LNCaP clone FGC (cell line): ENCODE data around the gene CCPG1.

ENCODE experiments used
- DNase-seq: peaks from one replicate; pipeline ENCODE4 v3.0.0-alpha.2; 2011; ENCODE audit warnings: low read depth
- H3K4me3 ChIP-seq: 2 replicates; pipeline ENCODE4 v1.5.1; 2011; ENCODE audit warnings: mild to moderate bottlenecking, low read depth, low read length, control low read depth
- CTCF ChIP-seq: IDR thresholded peaks from 2 replicates; pipeline ENCODE4 v1.5.1; 2012; ENCODE audit warnings: mild to moderate bottlenecking; ENCODE audit not compliant: control insufficient read depth, insufficient read depth; ENCODE audit errors: extremely low read depth

Gene CCPG1

GRCh38 chr15:55353025-55353424 is 55.1 kb downstream of the CCPG1 start:
- DNase-seq = no peak
- no peak overlapping the region for H3K4me3 ChIP-seq
- no peak for TF ChIP-seq CTCF

GRCh38 chr15:55349282-55349681 is 58.9 kb downstream of the CCPG1 start:
- no peak overlapping the region for H3K4me3 ChIP-seq
- DNase-seq = no peak
- TF ChIP-seq CTCF = no peak

- DNase-seq = no peak
- H3K4me3 ChIP-seq = no peak overlapping the region
- no peak for TF ChIP-seq CTCF
Observed at GRCh38 chr15:55348281-55348778, 59.8 kb downstream of the CCPG1 start.

- H3K4me3 ChIP-seq = no peak overlapping the region
- no peak for TF ChIP-seq CTCF
- no peak for DNase-seq
Observed at GRCh38 chr15:55344206-55344605, 64.0 kb downstream of the CCPG1 start.

- no peak for DNase-seq
Observed at GRCh38 chr15:55343168-55343567, 65.0 kb downstream of the CCPG1 start.

GRCh38 chr15:55337160-55337559 is 71.0 kb downstream of the CCPG1 start:
- no peak overlapping the region for H3K4me3 ChIP-seq
- no peak for TF ChIP-seq CTCF
- DNase-seq = no peak

More at GRCh38 chr15:55343168-55343567, 65.0 kb downstream of the CCPG1 start:
- no peak for TF ChIP-seq CTCF
- H3K4me3 ChIP-seq = no peak overlapping the region

GRCh38 chr15:55334997-55335396 is 73.2 kb downstream of the CCPG1 start:
- DNase-seq = no peak
- no peak for TF ChIP-seq CTCF
- no peak overlapping the region for H3K4me3 ChIP-seq
